ENCODE measurements around the gene FNIP1. TPM values are rescaled to one million over a fixed set of nuclear protein-coding genes. Genes with fewer than 3 reads are reported as not detected.
"Not testable (repeated sequence)": the region's sequence is repeated elsewhere in the genome, so short reads cannot be mapped to it uniquely, and the experiment has no call there.

FNIP1 gene
- total RNA-seq: 24.0 and 24.9 TPM in 2 replicates

DNA sequence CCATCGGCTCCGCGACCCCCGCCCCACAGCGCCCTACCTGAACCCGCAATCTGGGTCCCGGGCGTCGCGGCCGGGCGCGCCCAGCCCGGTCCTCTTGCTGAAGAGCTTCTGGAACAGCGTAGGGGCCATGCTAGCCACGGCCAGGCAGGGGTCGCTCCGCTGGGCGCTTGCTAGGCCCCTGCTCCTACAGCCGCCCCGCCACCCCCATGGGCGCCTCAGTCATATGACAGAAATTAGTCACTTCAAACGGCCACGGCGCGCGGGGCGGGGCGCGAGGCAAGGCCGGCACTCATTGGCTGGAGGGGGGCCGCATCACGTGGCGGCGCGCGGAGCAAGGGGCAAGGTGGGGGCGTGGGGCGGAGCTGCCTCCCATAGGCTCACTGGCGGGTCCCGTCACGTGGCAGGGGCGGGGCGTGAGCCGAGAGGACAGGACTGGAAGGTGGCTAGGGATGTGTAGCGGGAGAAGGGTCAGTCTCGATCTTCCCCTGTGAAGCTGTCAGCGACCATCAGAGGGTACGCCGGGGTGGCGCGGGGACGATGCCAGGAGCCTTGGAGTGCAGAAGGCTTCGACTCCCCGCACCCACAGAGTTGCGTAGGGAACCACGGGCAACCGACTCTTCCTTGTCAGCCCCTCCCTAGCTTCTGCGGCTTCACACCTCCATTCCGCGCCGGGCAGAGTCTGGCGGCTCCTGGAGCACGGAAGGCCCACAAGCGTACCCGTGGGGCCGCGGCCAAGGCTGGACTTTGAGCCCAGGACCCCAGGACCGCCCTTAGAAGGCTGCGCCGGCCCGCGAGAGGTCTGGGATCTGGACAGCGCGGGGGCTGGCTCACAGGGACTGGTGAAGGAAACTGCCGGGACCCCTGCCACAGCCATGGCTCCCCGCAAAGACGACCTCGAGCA, at the start of gene FNIP1:
FNIP1 (minus strand) TSS at position 225 of the 901 bp plus-strand sequence; CDS start at position 129, 96 bp downstream.
- intact Hi-C loops (cut with micrococcal nuclease): loop anchor here (1.0 to 10.0 kb wide), 10 partner anchors 50 to 668 kb away; partner anchors contain the start of genes IL3, LYRM7 and RAPGEF6

DNA sequence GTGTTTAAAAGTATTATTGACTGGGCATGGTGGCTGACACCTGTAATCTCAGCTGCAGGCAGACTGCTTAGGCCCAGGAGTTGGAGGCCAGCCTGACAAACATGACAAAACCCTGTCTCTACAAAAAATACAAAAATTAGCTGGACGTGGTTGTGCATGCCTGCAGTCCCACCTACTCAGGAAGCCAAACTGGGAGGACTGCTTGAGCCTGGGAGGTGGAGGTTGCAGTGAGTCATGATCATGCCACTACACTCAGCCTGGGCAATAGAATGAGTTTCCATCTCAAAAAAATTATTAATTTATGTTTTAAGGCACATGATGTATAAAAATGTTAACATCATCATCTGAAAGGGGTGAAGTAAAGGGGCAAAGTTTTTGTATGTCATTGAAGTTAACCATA, 49.7 kb upstream of the FNIP1 start:
- intact Hi-C loops (cut with micrococcal nuclease): no loop called here

- intact Hi-C loops (cut with micrococcal nuclease): no loop called here
These were observed 49.0 kb upstream of the FNIP1 start for GRCh38 chr5:131845828-131846227.

- intact Hi-C loops (cut with micrococcal nuclease): not testable (repeated sequence)
These were observed 46.2 kb upstream of the FNIP1 start for GRCh38 chr5:131842971-131843370.

- intact Hi-C loops (cut with micrococcal nuclease): not testable (repeated sequence)
These were observed 35.9 kb upstream of the FNIP1 start for GRCh38 chr5:131832702-131833101.

- intact Hi-C loops (cut with micrococcal nuclease): no loop called here
These were observed 28.7 kb upstream of the FNIP1 start for GRCh38 chr5:131825404-131826013.

GRCh38 chr5:131824631-131825030, 27.8 kb upstream of the FNIP1 start:
- intact Hi-C loops (cut with micrococcal nuclease): no loop called here

- intact Hi-C loops (cut with micrococcal nuclease): no loop called here
These were observed 24.4 kb upstream of the FNIP1 start for GRCh38 chr5:131821221-131821620.

DNA sequence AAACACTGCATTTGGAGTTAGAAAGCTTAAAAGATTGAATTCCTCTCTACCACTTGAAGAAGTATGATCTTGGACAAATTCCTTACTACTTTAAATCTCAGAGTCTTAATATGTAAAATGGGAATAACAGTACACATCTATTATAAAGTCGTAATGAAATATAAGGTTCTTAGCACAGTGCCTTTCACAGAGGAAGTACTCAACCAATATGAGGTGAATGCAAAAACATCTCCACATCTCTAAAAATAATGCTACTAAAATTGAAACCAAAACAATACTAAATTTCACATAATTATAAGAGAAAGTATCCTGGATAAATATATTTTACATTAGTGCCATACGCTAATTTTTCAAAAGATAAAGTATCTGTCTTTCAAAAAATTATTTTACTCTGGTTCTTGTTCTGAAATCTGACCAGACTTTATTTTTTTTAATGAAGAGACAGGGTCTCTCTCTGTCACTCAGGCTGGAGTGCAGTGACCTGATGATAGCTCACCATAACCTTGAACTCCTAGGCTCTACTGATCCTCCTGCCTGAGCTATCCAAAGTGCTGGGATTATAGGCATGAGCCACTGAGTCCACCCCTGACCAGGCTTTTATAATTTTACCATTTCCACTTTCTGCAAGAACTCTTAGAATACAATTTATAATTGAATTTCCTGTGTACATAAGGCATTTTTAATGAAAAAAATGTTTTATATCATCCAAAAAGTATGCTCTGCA, 21.3 kb upstream of the FNIP1 start:
- intact Hi-C loops (cut with micrococcal nuclease): no loop called here

DNA sequence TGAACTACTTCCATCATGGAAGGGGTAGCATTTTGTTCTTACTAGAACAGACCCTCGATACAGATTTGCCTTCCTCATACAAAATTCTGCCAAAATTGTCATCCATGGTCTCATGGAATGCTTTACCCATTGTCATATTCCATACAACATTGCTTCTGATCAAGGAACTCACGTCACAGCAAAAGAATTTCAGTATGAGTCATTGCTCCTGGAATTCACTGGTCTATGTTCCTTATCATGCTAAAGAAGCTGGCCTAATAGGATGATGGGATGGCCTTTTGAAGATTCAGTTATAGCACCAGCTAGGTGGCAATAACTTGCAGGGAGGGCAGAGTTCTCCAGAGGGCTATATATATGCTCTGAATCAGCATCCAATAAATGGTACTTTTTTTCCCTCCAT, 18.2 kb upstream of the FNIP1 start:
- intact Hi-C loops (cut with micrococcal nuclease): no loop called here

- intact Hi-C loops (cut with micrococcal nuclease): no loop called here
These were observed 15.7 kb upstream of the FNIP1 start for GRCh38 chr5:131812371-131813160.

- intact Hi-C loops (cut with micrococcal nuclease): loop anchor here (1.0 kb wide), 2 partner anchors 198 to 253 kb away; no protein-coding TSS in a partner anchor
These were observed 13.9 kb upstream of the FNIP1 start for GRCh38 chr5:131810510-131811249.

GRCh38 chr5:131795879-131796792, 681 bp downstream of the FNIP1 start:
- intact Hi-C loops (cut with micrococcal nuclease): loop anchor here (2.0 to 10.0 kb wide), 8 partner anchors 201 to 669 kb away; partner anchors contain the start of genes IL3 and LYRM7

DNA sequence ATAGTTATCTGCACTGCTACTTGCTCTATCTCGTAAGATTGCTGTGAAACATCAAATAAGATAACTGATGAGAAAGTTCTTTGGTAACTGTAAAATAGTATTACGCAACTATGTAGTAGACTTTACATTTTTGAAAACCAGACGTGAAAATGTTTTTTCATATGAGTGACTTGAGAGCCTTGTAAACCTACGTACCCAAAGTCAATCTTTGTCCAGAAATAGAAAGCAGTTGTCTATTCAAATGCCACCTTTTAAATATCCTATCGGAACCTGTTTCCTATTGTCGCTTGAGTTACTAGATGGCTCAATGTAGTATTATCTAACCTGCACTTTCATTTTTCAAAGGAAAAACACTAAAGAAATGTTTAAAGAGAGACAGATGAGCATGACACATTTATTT, 1.6 kb downstream of the FNIP1 start:
- intact Hi-C loops (cut with micrococcal nuclease): loop anchor here (5.0 to 10.0 kb wide), 6 partner anchors 212 to 670 kb away; partner anchors contain the start of gene IL3

DNA sequence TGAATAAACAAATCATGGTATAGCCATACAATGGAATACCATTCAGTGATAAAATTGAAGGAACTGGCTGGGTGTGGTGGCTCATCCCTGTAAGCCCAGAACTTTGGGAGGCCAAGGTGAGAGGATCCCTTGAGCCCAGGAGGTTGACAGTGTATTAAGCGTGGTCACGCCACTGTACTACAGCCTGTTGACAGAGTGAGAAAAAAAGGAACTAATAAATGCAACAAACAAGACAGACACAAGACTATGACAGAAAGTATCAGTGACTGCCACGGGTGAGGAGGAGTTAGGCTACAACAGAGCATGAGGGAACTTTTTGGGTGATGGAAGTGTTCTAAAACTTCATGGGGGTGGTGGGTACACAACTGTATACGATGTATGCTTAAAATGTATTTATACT, 2.2 kb downstream of the FNIP1 start:
- intact Hi-C loops (cut with micrococcal nuclease): loop anchor here (10.0 kb wide), 2 partner anchors 540 to 670 kb away; no protein-coding TSS in a partner anchor

DNA sequence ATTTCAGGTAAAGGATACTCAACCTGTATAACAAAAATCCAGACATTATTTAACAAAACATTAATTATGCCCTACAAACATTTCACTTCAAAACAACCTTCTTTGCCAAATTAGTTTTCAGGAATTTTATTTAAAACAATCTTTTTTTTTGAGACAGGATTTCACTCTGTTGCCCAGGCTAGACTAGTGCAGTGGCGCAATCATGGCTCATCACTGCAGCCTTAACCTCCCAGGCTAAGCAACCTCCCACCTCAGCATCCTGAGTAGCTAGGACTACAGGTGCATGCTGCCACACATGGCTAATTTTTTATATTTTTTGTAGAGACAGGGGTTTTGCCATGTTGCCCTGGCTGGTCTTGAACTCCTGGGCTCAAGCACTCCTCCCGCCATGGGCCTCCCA, 3.9 kb downstream of the FNIP1 start:
- intact Hi-C loops (cut with micrococcal nuclease): loop anchor here (10.0 kb wide), 2 partner anchors 538 to 672 kb away; no protein-coding TSS in a partner anchor

DNA sequence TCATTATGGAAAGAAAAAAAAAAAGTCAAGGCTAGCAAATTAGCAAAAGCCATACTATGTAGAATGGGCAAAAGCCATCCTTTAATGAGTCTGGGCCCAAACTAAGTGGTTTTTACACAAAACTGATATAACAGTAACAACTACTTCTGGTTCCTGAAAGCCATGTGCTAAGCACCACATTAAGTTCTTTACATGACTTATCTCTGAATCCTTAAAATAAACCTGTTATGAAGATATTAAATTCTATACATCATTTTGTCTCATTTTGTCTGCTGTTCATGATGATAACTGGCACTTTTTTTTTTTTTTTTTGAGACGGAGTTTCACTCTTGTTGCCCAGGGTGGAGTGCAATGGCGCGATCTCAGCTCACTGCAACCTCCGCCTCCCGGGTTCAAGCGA, 5.0 kb downstream of the FNIP1 start:
- intact Hi-C loops (cut with micrococcal nuclease): loop anchor here (10.0 kb wide), 2 partner anchors 537 to 673 kb away; no protein-coding TSS in a partner anchor

DNA sequence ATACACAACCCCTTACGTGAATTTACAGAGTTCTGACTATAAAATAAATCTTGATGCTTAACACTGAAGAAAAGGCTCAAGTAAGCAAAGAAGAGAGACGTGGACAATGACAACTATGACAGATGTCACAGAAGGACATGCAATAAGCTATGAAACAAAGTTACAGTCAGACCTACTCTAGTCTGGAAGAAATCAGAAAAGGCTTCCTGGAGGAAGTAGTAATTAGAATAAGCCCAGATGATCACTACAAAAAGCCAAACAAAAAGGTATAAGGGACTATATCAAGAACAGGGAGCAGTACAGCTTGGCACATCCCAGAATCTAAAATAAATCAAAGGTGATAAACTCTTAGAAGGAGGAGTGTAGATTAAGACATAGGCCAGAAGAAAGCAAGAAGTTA, 6.3 kb downstream of the FNIP1 start:
- intact Hi-C loops (cut with micrococcal nuclease): loop anchor here (10.0 kb wide), 2 partner anchors 536 to 674 kb away; no protein-coding TSS in a partner anchor

- intact Hi-C loops (cut with micrococcal nuclease): loop anchor here (10.0 kb wide), 2 partner anchors 535 to 675 kb away; no protein-coding TSS in a partner anchor
These were observed 7.1 kb downstream of the FNIP1 start for GRCh38 chr5:131789765-131790164.

Measured in T-helper 2 cell treated with Interferon-gamma antibody and Interleukin-4, amounts not matched to agents 100 ng/mL and 5 ng/mL, for 36 hours (primary cell).